Forelimb muscle (tissue), 1 donor: Measurements from ENCODE around the gene SH3PXD2A. TPM values are rescaled to one million over a fixed set of nuclear protein-coding genes. Genes with fewer than 3 reads are reported as not detected.

Experiments
- DNase-seq: peaks from one replicate; pipeline ENCODE4 v3.0.0-alpha.2; 2013; ENCODE audit warnings: low read depth
- polyA plus RNA-seq: library from polyadenylated mRNA; unstranded; fragments of 120-200 nt; gene quantifications from one replicate; pipeline ENCODE4 v1.2.1, GENCODE V29; 2013; ENCODE audit not compliant: insufficient read length

Gene SH3PXD2A
- polyA plus RNA-seq, 1 donor: 72.7 TPM

GRCh38 chr10:103583871-103584215 is 271.5 kb downstream of the SH3PXD2A start:
- DNase-seq: no peak

- no peak for DNase-seq
Measured at GRCh38 chr10:103582331-103583123, 272.8 kb downstream of the SH3PXD2A start.

GRCh38 chr10:103581499-103581898 is 273.9 kb downstream of the SH3PXD2A start:
- no peak for DNase-seq

- no peak for DNase-seq
Measured at GRCh38 chr10:103580430-103580829, 274.9 kb downstream of the SH3PXD2A start.

GRCh38 chr10:103580011-103580410 is 275.4 kb downstream of the SH3PXD2A start:
- no peak for DNase-seq

DNA sequence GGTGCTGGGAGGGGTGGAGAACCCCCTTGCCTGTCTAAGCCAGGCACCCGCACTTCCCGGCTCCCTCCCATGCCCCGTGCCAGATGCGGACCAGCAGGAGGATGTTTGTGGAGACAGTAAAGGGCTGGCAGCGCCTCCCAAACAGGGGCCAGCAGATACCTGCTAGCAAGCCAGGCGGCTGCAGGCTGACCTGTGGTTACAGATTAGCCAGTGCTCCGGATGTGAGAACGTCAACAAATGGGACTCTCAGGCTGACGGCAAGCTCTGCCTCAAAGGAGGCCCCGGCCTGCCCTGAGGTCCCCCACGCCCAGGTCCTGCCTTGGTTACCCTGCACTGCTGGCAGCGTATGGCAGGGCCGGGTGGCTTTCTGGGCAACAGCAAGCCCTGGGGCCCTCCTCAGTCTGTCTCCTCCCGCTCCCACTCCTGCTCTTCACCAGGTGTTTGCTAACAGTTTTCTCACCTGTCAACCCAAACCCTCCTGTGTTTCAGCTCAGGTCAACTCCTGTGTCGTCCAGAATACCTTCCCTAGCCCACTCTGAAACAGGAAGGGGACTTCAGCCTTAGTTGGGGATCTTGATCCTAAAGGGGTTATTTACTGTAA is 276.5 kb downstream of the SH3PXD2A start:
- DNase-seq: no peak

GRCh38 chr10:103576862-103577261 is 278.5 kb downstream of the SH3PXD2A start:
- DNase-seq: no peak

- no peak for DNase-seq
Measured at GRCh38 chr10:103576076-103576471, 279.3 kb downstream of the SH3PXD2A start.

DNA sequence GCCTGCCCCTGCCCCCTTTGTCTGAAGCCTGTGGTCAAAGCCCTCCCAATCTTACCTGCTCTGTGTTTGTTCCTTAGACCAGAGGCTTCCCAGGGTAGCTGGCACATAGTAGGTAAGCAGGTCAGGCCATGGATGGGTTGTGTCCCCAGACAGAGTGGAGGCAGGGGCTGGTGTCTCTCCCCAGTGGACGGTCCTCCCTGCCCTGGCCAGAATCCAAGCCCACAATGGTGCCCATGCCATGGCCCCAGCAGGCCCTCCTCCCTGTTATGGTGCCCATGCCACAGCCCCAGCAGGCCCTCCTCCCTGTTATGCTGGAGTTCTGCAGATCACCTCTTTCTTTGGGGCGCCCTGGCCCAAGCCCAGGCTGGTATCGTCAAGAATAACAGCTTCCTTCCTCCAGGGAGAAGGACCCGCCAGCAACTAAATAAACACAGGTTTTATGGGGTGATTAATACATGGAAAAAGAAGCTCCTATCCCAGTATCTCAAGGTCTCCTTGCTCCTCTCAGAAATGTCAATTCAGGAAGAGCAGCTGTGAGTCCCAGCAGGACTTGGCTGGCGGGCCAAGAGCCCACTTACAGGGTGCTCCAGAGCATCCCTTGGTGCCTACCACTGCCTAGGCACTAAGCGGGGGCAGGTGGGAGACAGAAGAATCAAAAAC is 279.8 kb downstream of the SH3PXD2A start:
- no peak for DNase-seq

DNA sequence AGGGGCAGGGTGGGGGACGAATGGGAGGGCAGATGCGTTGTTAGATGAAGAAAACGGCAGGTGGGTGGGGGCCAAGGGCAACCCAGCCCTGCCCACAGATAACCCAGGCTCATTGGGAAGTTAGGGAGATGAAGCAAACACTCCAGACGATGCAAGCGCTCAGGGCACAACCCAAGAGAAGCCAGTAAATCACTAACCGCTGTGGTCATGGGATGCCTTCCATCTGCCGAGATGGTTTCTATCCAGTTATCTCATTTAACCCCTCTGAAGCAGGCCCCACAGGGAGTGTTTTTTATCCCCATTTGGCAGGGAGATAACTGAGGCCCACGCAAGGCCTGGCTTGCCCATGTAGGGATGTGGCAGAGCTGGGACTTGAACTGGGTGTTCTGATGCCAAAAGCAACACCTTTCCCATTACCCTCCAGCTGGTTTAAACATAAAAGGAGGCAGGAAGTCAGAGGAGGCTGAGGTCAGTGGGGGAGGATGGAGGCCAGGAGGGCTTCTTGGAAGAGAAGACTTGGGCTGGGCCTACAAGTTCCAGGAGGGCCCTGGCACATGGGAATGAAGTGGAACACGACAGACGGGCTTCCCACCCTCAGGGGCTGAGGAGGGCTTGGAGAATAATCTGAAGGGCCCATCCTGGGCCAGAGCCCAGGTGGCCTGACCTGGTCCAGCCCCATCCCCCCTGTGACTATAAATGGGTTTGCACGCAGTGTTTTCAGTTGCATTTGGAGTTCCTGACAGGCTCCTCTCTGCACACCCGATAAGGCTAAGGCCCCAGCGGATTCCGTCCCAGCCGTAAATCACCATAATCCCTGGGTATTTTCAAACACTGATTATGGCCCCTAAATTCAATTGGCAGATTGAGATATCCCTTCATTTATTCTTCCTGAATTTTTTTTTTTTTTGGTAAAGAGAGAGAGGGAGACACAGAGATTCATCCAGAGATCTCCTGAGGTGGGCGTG is 281.0 kb downstream of the SH3PXD2A start:
- DNase-seq: no peak

GRCh38 chr10:103573205-103573487 is 282.2 kb downstream of the SH3PXD2A start:
- DNase-seq: no peak

DNA sequence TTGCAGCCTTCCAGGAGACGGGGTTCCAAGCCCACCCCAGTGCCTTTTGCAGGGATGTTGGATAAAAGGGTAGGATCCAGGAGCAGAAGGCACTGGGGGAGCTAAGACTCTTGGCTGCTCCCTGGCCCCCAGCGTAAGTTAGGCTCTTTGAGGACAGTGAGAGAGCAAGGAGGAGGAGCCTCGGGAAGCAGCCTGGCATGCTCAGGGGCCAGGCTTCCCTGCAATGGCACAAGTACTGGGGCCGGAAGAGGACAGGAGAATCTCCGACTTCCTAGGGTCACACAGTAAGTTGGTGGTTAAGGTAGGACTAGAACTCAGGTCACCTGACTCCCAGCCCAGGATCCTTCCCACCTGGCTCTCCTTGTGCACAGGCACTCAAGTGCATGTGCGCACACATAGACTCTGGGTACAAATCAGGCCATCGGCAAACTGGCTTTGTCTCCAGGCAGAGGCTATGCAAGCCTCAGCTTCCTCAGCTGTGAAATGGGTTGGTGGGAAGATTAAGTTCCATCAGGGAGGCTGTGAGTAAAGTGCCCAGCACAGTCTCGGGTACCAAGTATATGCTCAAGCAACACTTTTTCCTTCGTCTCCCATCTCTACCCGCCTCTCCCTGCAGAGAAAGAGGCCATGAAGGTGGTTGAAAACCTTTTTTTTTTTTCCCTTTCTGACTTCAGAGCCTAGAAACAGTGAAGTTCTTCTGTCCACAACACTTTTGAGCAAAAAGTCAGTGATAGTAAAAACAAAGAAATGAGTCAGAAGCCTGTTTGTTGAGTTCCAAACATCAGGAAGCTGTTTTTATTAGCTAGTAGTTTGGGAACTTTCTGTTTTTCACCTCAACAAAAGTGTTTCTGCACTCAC is 282.8 kb downstream of the SH3PXD2A start:
- no peak for DNase-seq

DNA sequence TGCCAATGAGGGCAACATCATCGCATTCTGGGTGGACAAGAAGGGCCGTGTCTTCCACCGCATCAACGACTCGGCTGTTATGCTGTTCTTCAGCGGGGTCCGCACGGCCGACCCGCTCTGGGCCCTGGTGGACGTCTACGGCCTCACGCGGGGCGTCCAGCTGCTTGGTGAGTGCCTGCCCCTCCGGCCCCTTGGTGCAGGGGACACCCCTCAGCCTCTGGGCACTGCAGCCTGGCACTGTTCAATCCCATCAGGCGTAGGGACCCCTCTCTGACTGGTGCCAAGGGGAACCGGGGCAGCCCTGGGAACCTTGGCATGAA is 283.8 kb downstream of the SH3PXD2A start:
- no peak for DNase-seq

DNA sequence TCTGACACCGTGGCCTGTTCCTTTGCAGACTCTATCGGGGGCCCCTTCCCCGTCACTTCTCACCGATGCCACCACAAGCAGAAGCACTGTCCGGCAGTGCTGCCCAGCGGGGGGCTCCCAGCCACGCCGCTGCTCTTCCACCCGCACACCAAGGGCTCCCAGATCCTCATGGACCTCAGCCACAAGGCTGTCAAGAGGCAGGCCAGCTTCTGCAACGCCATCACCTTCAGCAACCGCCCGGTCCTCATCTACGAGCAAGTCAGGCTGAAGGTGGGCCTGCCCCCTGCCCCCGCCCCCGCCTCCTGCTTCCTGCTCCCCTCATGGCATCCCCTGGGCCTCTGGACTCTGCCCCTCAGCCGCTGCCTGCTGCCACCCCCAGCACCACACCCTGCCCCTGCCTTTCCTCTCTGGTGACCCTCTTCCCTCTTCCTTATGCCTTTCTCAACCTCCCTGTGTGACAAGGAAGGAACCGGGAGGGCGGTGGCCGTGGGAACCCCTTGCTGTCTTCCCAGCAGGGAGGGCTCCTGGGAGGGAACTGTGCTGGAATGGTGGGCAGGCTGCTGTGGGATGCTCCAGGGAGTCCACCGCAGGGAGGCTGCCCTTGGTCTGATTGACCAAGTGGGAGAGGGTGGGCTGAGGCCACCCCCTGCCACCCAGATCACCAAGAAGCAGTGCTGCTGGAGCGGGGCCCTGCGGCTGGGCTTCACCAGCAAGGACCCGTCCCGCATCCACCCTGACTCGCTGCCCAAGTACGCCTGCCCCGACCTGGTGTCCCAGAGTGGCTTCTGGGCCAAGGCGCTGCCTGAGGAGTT is 284.3 kb downstream of the SH3PXD2A start:
- no peak for DNase-seq

- DNase-seq: no peak
Measured at GRCh38 chr10:103569896-103570295, 285.5 kb downstream of the SH3PXD2A start.

DNA sequence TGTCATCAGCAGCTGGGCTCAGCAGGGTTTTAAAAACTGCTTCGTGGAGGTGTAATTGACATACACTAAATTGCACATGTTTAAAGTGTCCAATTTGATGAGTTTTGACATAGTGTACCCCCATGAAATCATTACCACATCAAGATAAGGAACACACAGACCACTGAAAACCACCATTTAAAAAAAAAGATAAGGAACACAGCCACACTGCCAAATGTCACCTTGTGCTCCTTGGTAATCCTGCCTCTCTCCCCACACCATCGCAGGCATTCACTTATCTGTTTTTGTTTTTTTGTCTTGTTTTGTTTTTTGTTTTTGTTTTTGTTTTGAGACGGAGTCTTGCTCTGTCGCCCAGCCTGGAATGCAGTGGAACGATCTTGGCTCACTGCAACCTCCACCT is 286.9 kb downstream of the SH3PXD2A start:
- no peak for DNase-seq

DNA sequence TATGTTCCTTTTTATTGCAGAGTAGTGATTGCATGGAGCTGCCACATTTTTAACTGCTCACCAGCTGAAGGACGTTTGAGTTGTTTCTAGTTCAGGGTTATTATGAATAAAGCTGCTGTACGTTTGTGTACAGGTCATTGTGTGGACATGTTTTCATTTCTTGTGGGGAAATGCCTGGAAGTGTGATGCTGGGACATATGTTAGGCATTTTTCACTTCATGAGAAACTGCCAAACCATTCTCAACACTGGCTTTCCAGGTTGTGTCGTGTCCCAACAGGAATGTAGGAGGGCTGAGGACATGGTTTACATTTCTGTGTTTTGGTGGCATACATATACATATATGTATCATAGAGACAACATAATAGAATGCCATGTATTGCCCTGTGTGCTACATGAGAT is 288.8 kb downstream of the SH3PXD2A start:
- no peak for DNase-seq

DNA sequence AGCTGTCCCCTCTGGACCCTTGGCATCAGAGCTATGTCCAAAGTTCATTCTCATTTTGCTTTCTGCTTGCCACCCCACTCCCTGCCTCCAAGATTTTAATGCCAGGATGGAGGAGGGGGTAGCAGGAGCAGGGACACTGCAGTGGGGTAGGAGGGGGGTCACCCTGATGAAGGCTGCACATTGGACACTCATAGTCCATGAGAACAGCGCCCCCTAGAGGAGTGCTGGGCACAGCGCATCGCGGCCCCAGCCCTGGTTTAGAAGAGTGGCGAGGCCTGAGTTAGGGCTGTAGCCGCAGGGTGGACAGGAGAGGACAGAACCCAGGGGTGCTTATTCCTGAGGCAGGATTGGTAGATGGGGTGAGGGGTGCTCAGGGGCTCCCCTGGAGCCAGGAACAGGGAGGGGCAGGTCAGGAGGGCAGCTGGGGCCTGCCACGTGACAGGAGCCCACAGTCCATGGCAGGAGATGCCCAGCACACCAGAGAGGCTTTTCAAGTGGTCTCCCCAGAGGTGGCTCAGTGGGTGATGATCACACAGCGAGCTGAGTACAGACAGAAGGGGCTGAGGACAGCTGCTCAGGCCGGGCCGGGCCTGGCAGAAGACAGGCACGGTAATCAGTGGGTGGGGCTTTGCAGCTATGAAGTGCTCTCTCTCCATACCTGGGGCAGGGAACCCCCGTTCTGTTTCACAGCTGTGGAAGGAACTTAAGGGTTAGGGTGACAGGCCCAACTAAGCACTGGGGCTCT is 290.4 kb downstream of the SH3PXD2A start:
- no peak for DNase-seq

- DNase-seq: no peak
Measured at GRCh38 chr10:103564116-103564501, 291.3 kb downstream of the SH3PXD2A start.
